Measurements from ENCODE around the gene DOP1A. TPM values are rescaled to one million over a fixed set of nuclear protein-coding genes. Genes with fewer than 3 reads are reported as not detected.

Gene DOP1A
- total RNA-seq, 1 experiment from 2014 or later = 31.9 TPM

DNA sequence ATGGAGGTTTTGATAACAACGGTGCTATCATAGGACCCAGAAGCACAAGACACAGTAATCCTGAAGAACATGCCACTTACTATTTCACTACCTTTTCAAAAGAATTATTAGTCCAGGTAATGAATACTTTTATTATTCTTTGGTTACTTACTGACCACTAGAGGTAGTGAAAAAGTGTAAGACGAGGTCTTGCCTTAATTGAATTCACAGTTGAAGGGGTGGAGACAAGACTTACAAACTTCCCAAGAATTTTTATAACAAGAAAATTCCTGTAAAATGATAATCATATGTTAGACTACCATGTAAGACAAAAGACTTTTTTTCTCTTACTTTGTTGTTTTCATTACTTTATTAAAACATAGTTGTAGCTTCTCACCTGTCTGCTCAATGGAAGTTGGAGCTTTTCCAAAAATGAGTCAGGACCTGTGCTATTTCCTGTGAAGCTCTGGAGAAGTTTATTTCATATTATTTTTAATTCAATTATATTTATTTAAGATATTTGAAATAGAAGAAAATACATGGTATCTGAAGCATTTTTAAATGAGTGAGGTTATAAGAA is 52.4 kb downstream of the DOP1A start:
- no peak for DNase-seq (ENCODE audit: low spot score)
- peaks cover 11% of the 10 kb centered on the region for H3K36me3 ChIP-seq (ENCODE audit: insufficient read depth, low read length, poor library complexity, severe bottlenecking)
- no peaks in the 10 kb centered on the region for H3K4me1 ChIP-seq (ENCODE audit: insufficient read depth, low read length, poor library complexity, severe bottlenecking)
- intact Hi-C loops (cut with micrococcal nuclease; ENCODE audit: unreplicated experiment) = no loop called here
- no peaks in the 10 kb centered on the region for H3K27me3 ChIP-seq (replicated peaks; ENCODE audit: insufficient read depth, low read depth, low read length, poor library complexity)
- POLR2A ChIA-PET (ENCODE audit: low non-redundant PET) = no interaction called here
- TF ChIP-seq, protein P1, sequence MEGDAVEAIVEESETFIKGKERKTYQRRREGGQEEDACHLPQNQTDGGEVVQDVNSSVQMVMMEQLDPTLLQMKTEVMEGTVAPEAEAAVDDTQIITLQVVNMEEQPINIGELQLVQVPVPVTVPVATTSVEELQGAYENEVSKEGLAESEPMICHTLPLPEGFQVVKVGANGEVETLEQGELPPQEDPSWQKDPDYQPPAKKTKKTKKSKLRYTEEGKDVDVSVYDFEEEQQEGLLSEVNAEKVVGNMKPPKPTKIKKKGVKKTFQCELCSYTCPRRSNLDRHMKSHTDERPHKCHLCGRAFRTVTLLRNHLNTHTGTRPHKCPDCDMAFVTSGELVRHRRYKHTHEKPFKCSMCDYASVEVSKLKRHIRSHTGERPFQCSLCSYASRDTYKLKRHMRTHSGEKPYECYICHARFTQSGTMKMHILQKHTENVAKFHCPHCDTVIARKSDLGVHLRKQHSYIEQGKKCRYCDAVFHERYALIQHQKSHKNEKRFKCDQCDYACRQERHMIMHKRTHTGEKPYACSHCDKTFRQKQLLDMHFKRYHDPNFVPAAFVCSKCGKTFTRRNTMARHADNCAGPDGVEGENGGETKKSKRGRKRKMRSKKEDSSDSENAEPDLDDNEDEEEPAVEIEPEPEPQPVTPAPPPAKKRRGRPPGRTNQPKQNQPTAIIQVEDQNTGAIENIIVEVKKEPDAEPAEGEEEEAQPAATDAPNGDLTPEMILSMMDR (conservative IDR thresholded peaks at IDR 0.05; ENCODE audit: low read depth, low read length) = no peak
- TF ChIP-seq EZH2 (IDR thresholded peaks at IDR 0.05; ENCODE audit: borderline replicate concordance, low read depth, low read length, poor library complexity, severe bottlenecking) = no peak
- no TSS peak for BruUV-seq (replicated peaks)
- H3K9me3 ChIP-seq (ENCODE audit: low read depth, low read length, poor library complexity, severe bottlenecking) = no peaks in the 10 kb centered on the region
- H3K27ac ChIP-seq (ENCODE audit: low read depth, low read length, poor library complexity, severe bottlenecking) = no peak overlapping the region
- no peak overlapping the region for H3K4me3 ChIP-seq (ENCODE audit: low read depth, low read length, poor library complexity, severe bottlenecking)
- CTCF ChIA-PET = no interaction called here

DNA sequence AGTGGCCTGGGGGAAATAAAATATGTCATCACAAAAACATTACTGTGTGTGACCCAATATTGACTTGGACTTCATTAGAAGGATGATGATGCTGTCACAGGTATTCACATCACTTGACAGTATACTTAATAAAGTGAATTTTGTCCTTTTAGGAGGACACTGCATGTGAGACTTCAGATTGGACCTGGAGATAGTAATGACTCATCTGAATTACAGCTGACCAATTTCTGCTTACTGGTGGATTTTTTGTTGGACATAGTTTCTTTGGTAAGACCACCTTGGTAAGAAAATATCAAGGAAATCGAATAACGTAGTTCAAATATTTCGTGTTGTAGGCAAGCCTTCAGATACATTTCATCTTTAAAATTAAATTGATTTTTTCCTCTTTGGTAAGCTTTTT is 57.1 kb downstream of the DOP1A start:
- BruUV-seq (replicated peaks) = no TSS peak
- POLR2A ChIA-PET (ENCODE audit: low non-redundant PET) = no interaction called here
- intact Hi-C loops (cut with micrococcal nuclease; ENCODE audit: unreplicated experiment) = no loop called here

DNA sequence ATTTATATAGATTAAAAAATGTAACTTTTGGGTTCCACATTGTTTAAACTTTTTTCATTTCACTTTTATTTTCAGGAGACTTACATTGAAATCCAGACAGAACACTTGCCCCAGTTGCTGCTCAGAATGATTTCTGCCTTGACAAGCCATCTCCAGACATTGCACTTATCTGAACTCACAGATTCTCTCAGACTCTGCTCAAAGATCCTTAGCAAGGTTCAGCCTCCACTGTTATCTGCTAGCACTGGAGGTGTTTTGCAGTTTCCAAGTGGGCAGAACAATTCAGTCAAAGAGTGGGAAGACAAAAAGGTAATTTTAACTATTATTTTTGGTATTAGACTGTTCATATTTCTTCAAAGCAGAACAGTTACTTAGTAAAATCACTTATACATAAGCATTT is 58.0 kb downstream of the DOP1A start:
- Histone ChIP-seq H3K4me1 (ENCODE audit: insufficient read depth, low read length, poor library complexity, severe bottlenecking) (no peaks in the 10 kb centered on the region), H3K36me3 (ENCODE audit: insufficient read depth, low read length, poor library complexity, severe bottlenecking) (peaks cover 52% of the 10 kb centered on the region), H3K27me3 (replicated peaks; ENCODE audit: insufficient read depth, low read depth, low read length, poor library complexity) (no peaks in the 10 kb centered on the region), H3K27ac (ENCODE audit: low read depth, low read length, poor library complexity, severe bottlenecking) (no peak overlapping the region), H3K4me3 (ENCODE audit: low read depth, low read length, poor library complexity, severe bottlenecking) (no peak overlapping the region), H3K9me3 (ENCODE audit: low read depth, low read length, poor library complexity, severe bottlenecking) (no peaks in the 10 kb centered on the region)
- TF ChIP-seq, protein P1 (conservative IDR thresholded peaks at IDR 0.05; ENCODE audit: low read depth, low read length) = no peak
- no peak for TF ChIP-seq EZH2 (IDR thresholded peaks at IDR 0.05; ENCODE audit: borderline replicate concordance, low read depth, low read length, poor library complexity, severe bottlenecking)
- intact Hi-C loops (cut with micrococcal nuclease; ENCODE audit: unreplicated experiment) = no loop called here
- no peak for DNase-seq (ENCODE audit: low spot score)
- CTCF ChIA-PET = no interaction called here
- POLR2A ChIA-PET (ENCODE audit: low non-redundant PET) = no interaction called here
- no TSS peak for BruUV-seq (replicated peaks)

More for the DNA sequence above, 57.1 kb downstream of the DOP1A start:
- Histone ChIP-seq H3K27ac (ENCODE audit: low read depth, low read length, poor library complexity, severe bottlenecking) (no peak overlapping the region), H3K27me3 (replicated peaks; ENCODE audit: insufficient read depth, low read depth, low read length, poor library complexity) (no peaks in the 10 kb centered on the region), H3K4me1 (ENCODE audit: insufficient read depth, low read length, poor library complexity, severe bottlenecking) (no peaks in the 10 kb centered on the region), H3K36me3 (ENCODE audit: insufficient read depth, low read length, poor library complexity, severe bottlenecking) (peaks cover 44% of the 10 kb centered on the region), H3K4me3 (ENCODE audit: low read depth, low read length, poor library complexity, severe bottlenecking) (no peak overlapping the region), H3K9me3 (ENCODE audit: low read depth, low read length, poor library complexity, severe bottlenecking) (no peaks in the 10 kb centered on the region)
- DNase-seq (ENCODE audit: low spot score) = no peak
- no peak for TF ChIP-seq EZH2 (IDR thresholded peaks at IDR 0.05; ENCODE audit: borderline replicate concordance, low read depth, low read length, poor library complexity, severe bottlenecking)
- TF ChIP-seq, protein P1 (conservative IDR thresholded peaks at IDR 0.05; ENCODE audit: low read depth, low read length) = no peak
- CTCF ChIA-PET = no interaction called here
